Transverse colon (tissue), 4 donors: ENCODE data around the gene ALDH3A2. TPM values are rescaled to one million over a fixed set of nuclear protein-coding genes. Genes with fewer than 3 reads are reported as not detected.

ENCODE experiments used
- DNase-seq: peaks from one replicate; pipeline ENCODE4 v3.0.0-alpha.2; 2019
- H3K27ac ChIP-seq, 4 donors: fragments of 200-600 bp; sonication (generic); 2 replicates each; pipeline ENCODE4 v1.5.1; 2016 to 2018; ENCODE audit warnings: inconsistent platforms in 4 of 4
- H3K27me3 ChIP-seq: fragments of 200-600 bp; sonication (generic); 2 replicates; pipeline ENCODE4 v1.5.1; 2017; ENCODE audit warnings: inconsistent platforms
- H3K36me3 ChIP-seq, 4 donors: fragments of 200-600 bp; sonication (generic); 2 replicates each; pipeline ENCODE4 v1.5.1; 2017 to 2019; ENCODE audit warnings: inconsistent platforms in 4 of 4
- H3K4me1 ChIP-seq, 4 donors: fragments of 200-600 bp; sonication (generic); 2 replicates each; pipeline ENCODE4 v1.5.1; 2017 to 2020; ENCODE audit warnings: inconsistent platforms in 4 of 4
- H3K4me3 ChIP-seq, 4 donors: fragments of 200-600 bp; sonication (generic); 1 replicate in 1 of 4; 2 replicates in 3 of 4; pipeline versions ENCODE4 v1.5.1 to v1.6.1; 2017 to 2019; ENCODE audit warnings: inconsistent platforms in 4 of 4
- H3K9me3 ChIP-seq, 2 donors: fragments of 200-600 bp; sonication (generic); 2 replicates each; pipeline ENCODE4 v1.5.1; 2017 to 2019; ENCODE audit warnings: inconsistent platforms in 2 of 2
- CTCF ChIP-seq, 5 experiments: fragments of 200-600 bp in 3 of 5; fragments of 450-650 bp in 2 of 5; sonication (generic) in 3 of 5; IDR thresholded peaks; 1 replicate in 2 of 5; 2 replicates in 3 of 5; pipeline ENCODE4 v1.5.1; 2016 to 2017; ENCODE audit warnings: antibody characterized with exemption in 5 of 5, inconsistent platforms in 3 of 5, mild to moderate bottlenecking in 2 of 5, moderate library complexity in 1 of 5
- EP300 ChIP-seq: sonication (generic); formaldehyde crosslinking; IDR thresholded peaks from one replicate; pipeline ENCODE4 v1.6.1; 2017; ENCODE audit warnings: antibody characterized with exemption, low read depth
- POLR2A ChIP-seq: fragments of 450-650 bp; IDR thresholded peaks from one replicate; pipeline ENCODE4 v1.6.1; 2016; ENCODE audit warnings: antibody characterized with exemption, mild to moderate bottlenecking, moderate library complexity
- POLR2AphosphoS5 ChIP-seq, 3 donors: sonication (generic); formaldehyde crosslinking; IDR thresholded peaks; one replicate each; pipeline ENCODE4 v1.6.1; 2016; ENCODE audit warnings: antibody characterized with exemption in 3 of 3
- WGBS, 2 donors: methylation state at CpG; one replicate each; pipeline ENCODE4 v1.1.5; 2018; ENCODE audit warnings: low coverage in 1 of 2; 5-methylcytosine and 5-hydroxymethylcytosine counted together
- in situ Hi-C, 4 donors: fragments of 200-750 bp; cut with MboI; loops; one replicate each; pipeline versions ENCODE4 v1.15.0 to v1.15.1; 2017; ENCODE audit warnings: low sequenced_read_pairs in 3 of 4, low pct_ligation_motif_present in 1 of 4, low pct_unique_long_range_greater_than_20kb in 1 of 4
- intact Hi-C: fragments of 100-400 bp; cut with DNase I; formaldehyde crosslinking; loops from one replicate; pipeline ENCODE4 v1.15.1; 2023; ENCODE audit warnings: low total_unique reads
- total RNA-seq, 4 donors: library from RNA; depleted of rRNA; stranded (reverse); fragments of >200 nt; gene quantifications; one replicate each; pipeline ENCODE4 v1.1.0, GENCODE V29; 2016

The ALDH3A2 gene
- 100 to 1,000 TPM in 2 of 4 donors, 10 to 100 TPM in 2; 44.5 to 199 (median 119) TPM for total RNA-seq

GRCh38 chr17:19648475-19649273 is at the start of gene ALDH3A2:
Gene ALDH3A2, plus strand, starts transcription at chr17:19648751. Its CDS starts 221 bp downstream, at chr17:19648972.
- in situ Hi-C loops (loop anchor here in 2 of 4 donors (10.0 to 25.0 kb wide), 3 partner anchors 134 to 286 kb away; partner anchors contain the start of gene B9D1 (in 1 of the 2)), intact Hi-C loops (loop anchor here (5.0 to 10.0 kb wide), 3 partner anchors 79 to 134 kb away; partner anchors contain the start of gene ALDH3A1)
- peaks cover 14 to 62% (median 48%) of the 10 kb centered on the region in 4 donors for H3K4me1 ChIP-seq

GRCh38 chr17:19610311-19610710 is 38.2 kb upstream of the ALDH3A2 start:
- in situ Hi-C loops (no loop called here), intact Hi-C loops (no loop called here)
- Histone ChIP-seq H3K36me3 (no peaks in the 10 kb centered on the region), H3K27me3 (no peaks in the 10 kb centered on the region), H3K9me3 (no peaks in the 10 kb centered on the region), H3K27ac (no peak overlapping the region), H3K4me3 (no peak overlapping the region), H3K4me1 (peaks cover 0 to 6% (median 0%) of the 10 kb centered on the region in 4 donors)
- 39 to 64% methylated on average over 2 of the region's 2 CpGs for WGBS, 2 donors
- DNase-seq, result no peak
- TF ChIP-seq POLR2AphosphoS5 (IDR thresholded peaks at IDR 0.05), result no peak
- no peak for TF ChIP-seq EP300
- TF ChIP-seq POLR2A, result no peak
- no peak for TF ChIP-seq CTCF (IDR thresholded peaks at IDR 0.05)

More at GRCh38 chr17:19648475-19649273, at the start of gene ALDH3A2:
- WGBS, 2 donors, result 4% methylated on average over 5 of the region's 71 CpGs; no CpG with 5 or more reads in 1 of the 2 donors
- Histone ChIP-seq H3K27ac (peak within 1 kb of the TSS; percentile 90 to 98 (median 96)), H3K9me3 (no peaks in the 10 kb centered on the region), H3K36me3 (peaks cover 0 to 5% (median 2%) of the 10 kb centered on the region in 4 donors), H3K4me3 (peak within 1 kb of the TSS; percentile 49 to 88 (median 79)), H3K27me3 (no peaks in the 10 kb centered on the region)
- peak; percentile 97 for DNase-seq
- TF ChIP-seq POLR2AphosphoS5 (IDR thresholded peaks at IDR 0.05), result peak; percentile 95 to 98 (median 96)
- TF ChIP-seq CTCF (IDR thresholded peaks at IDR 0.05), result peak in 1 of 5 experiments; percentile 42
- TF ChIP-seq EP300, result no peak
- peak; percentile 91 for TF ChIP-seq POLR2A

- TF ChIP-seq POLR2A, result no peak
- no peak for TF ChIP-seq EP300
- TF ChIP-seq POLR2AphosphoS5 (IDR thresholded peaks at IDR 0.05), result no peak
- no peak for TF ChIP-seq CTCF (IDR thresholded peaks at IDR 0.05)
- Histone ChIP-seq H3K9me3 (no peaks in the 10 kb centered on the region), H3K36me3 (no peaks in the 10 kb centered on the region), H3K4me1 (peaks cover 0 to 6% (median 0%) of the 10 kb centered on the region in 4 donors), H3K27ac (no peak overlapping the region), H3K4me3 (no peak overlapping the region), H3K27me3 (no peaks in the 10 kb centered on the region)
- in situ Hi-C loops, result no loop called here
- 75 to 80% methylated on average over 4 to 5 of the region's 5 CpGs for WGBS, 2 donors
- no peak for DNase-seq
- intact Hi-C loops, result no loop called here
Measured at GRCh38 chr17:19610879-19611278, 37.7 kb upstream of the ALDH3A2 start.

GRCh38 chr17:19613979-19614378 is 34.6 kb upstream of the ALDH3A2 start:
- H3K4me1 ChIP-seq, result peaks cover 0 to 6% (median 0%) of the 10 kb centered on the region in 4 donors
- no peaks in the 10 kb centered on the region for H3K36me3 ChIP-seq
- TF ChIP-seq POLR2AphosphoS5 (IDR thresholded peaks at IDR 0.05) (no peak), CTCF (IDR thresholded peaks at IDR 0.05) (no peak), POLR2A (no peak), EP300 (no peak)
- intact Hi-C loops, result no loop called here
- in situ Hi-C loops, result no loop called here
- H3K4me3 ChIP-seq, result no peak overlapping the region
- no peak overlapping the region for H3K27ac ChIP-seq
- peaks cover 4 to 10% of the 10 kb centered on the region in 2 donors for H3K9me3 ChIP-seq
- no peaks in the 10 kb centered on the region for H3K27me3 ChIP-seq
- 82% methylated on average over 10 of the region's 10 CpGs; no CpG with 5 or more reads in 1 of the 2 donors for WGBS, 2 donors
- no peak for DNase-seq
